Gastrocnemius medialis (tissue), 4 donors: Measurements from ENCODE around the gene CHRNE. TPM values are rescaled to one million over a fixed set of nuclear protein-coding genes. Genes with fewer than 3 reads are reported as not detected.

Source experiments
- ATAC-seq, 2 donors: fragments of 150-250 bp; one replicate each; pipeline ENCODE4 v1.9.1; 2016
- DNase-seq, 2 donors: peaks; one replicate each; pipeline ENCODE4 v3.0.0-alpha.2; 2019
- H3K27ac ChIP-seq, 4 donors: fragments of 200-600 bp; sonication (generic); 1 replicate in 1 of 4; 2 replicates in 3 of 4; pipeline ENCODE4 v1.5.1; 2016 to 2018; ENCODE audit warnings: mild to moderate bottlenecking in 2 of 4, moderate library complexity in 1 of 4
- H3K27me3 ChIP-seq, 3 donors: fragments of 200-600 bp; sonication (generic) in 2 of 3; 1 replicate in 1 of 3; 2 replicates in 2 of 3; pipeline versions ENCODE4 v1.5.1 to v1.6.0; 2016 to 2019; ENCODE audit warnings: mild to moderate bottlenecking in 1 of 3, moderate library complexity in 1 of 3
- H3K36me3 ChIP-seq, 2 donors: fragments of 200-600 bp; sonication (generic) in 1 of 2; one replicate each; pipeline ENCODE4 v1.5.1; 2017 to 2018
- H3K4me1 ChIP-seq, 2 donors: fragments of 200-600 bp; sonication (generic) in 1 of 2; one replicate each; pipeline ENCODE4 v1.5.1; 2016 to 2017; ENCODE audit warnings: mild to moderate bottlenecking in 2 of 2
- H3K4me3 ChIP-seq, 4 donors: fragments of 200-600 bp; sonication (generic) in 3 of 4; 1 replicate in 1 of 4; 2 replicates in 3 of 4; pipeline ENCODE4 v1.5.1; 2016 to 2019; ENCODE audit warnings: mild to moderate bottlenecking in 2 of 4
- H3K9me3 ChIP-seq, 3 donors: fragments of 200-600 bp; sonication (generic) in 2 of 3; 1 replicate in 1 of 3; 2 replicates in 2 of 3; pipeline ENCODE4 v1.5.1; 2016 to 2019
- CTCF ChIP-seq, 5 experiments: fragments of 450-650 bp in 3 of 5; fragments of 200-600 bp in 2 of 5; sonication (generic) in 2 of 5; IDR thresholded peaks in 4 of 5; conservative IDR thresholded peaks in 1 of 5; 1 replicate in 4 of 5; 2 replicates in 1 of 5; pipeline ENCODE4 v1.5.1; 2016 to 2019; ENCODE audit warnings: antibody characterized with exemption in 5 of 5, mild to moderate bottlenecking in 3 of 5, moderate library complexity in 3 of 5
- POLR2A ChIP-seq, 2 donors: fragments of 450-650 bp; IDR thresholded peaks; one replicate each; pipeline ENCODE4 v1.6.1; 2017; ENCODE audit warnings: antibody characterized with exemption in 2 of 2, mild to moderate bottlenecking in 2 of 2, moderate library complexity in 2 of 2
- in situ Hi-C, 4 donors: fragments of 200-750 bp; cut with MboI; loops; one replicate each; pipeline versions ENCODE4 v1.15.0 to v1.8.0; 2017; ENCODE audit warnings: low sequenced_read_pairs in 4 of 4
- intact Hi-C: fragments of 100-400 bp; cut with DNase I; formaldehyde crosslinking; loops from one replicate; pipeline ENCODE4 v1.15.1; 2023; ENCODE audit warnings: low total_unique reads
- total RNA-seq, 4 donors: library from RNA; depleted of rRNA; stranded (reverse); fragments of >200 nt; gene quantifications; one replicate each; pipeline versions ENCODE4 v1.1.0 to v1.2.3, GENCODE V29; 2016

CHRNE gene
- total RNA-seq, 4 donors from 2014 or later: 0.33 to 1.9 (median 0.52) TPM; not detected in 1

GRCh38 chr17:4935650-4936049 is 32.8 kb upstream of the CHRNE start:
- Histone ChIP-seq H3K4me1 (peaks cover 32 to 41% of the 10 kb centered on the region in 2 donors), H3K27ac (peak overlapping the region in 2 of 4 donors; percentile 57 to 94), H3K27me3 (no peaks in the 10 kb centered on the region), H3K9me3 (no peaks in the 10 kb centered on the region), H3K4me3 (no peak overlapping the region), H3K36me3 (peaks cover 0 to 17% of the 10 kb centered on the region in 2 donors)
- DNase-seq: no peak
- intact Hi-C loops: no loop called here
- no peak for ATAC-seq
- TF ChIP-seq CTCF (IDR thresholded peaks at IDR 0.05 in 4 of 5, conservative IDR thresholded peaks at IDR 0.05 in 1 of 5) (no peak), POLR2A (IDR thresholded peaks at IDR 0.05) (no peak)
- in situ Hi-C loops: loop anchor here in 1 of 4 donors (5.0 kb wide), 1 partner anchor 47 kb away; no protein-coding TSS in a partner anchor

GRCh38 chr17:4934173-4934979 is 31.5 kb upstream of the CHRNE start:
- DNase-seq (no peak), ATAC-seq (no peak)
- Histone ChIP-seq H3K4me3 (no peak overlapping the region), H3K27ac (peak overlapping the region in 3 of 4 donors; percentile 14 to 48 (median 36)), H3K27me3 (no peaks in the 10 kb centered on the region), H3K4me1 (peaks cover 32 to 40% of the 10 kb centered on the region in 2 donors), H3K9me3 (no peaks in the 10 kb centered on the region), H3K36me3 (peaks cover 0 to 17% of the 10 kb centered on the region in 2 donors)
- intact Hi-C loops: no loop called here
- TF ChIP-seq POLR2A (IDR thresholded peaks at IDR 0.05): no peak
- TF ChIP-seq CTCF (IDR thresholded peaks at IDR 0.05 in 4 of 5, conservative IDR thresholded peaks at IDR 0.05 in 1 of 5): no peak
- in situ Hi-C loops: no loop called here

DNA sequence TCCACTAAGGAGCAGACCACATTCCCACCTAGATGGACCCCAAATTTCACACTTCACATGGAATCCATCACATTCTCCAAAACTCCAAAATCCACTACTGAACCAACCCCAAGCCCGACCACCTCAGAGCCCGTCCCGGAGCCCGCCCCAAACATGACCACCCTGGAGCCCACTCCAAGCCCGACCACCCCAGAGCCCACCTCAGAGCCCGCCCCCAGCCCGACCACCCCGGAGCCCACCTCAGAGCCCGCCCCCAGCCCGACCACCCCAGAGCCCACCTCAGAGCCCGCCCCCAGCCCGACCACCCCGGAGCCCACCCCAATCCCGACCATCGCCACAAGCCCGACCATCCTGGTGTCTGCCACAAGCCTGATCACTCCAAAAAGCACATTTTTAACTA is 30.7 kb upstream of the CHRNE start:
- TF ChIP-seq CTCF (IDR thresholded peaks at IDR 0.05 in 4 of 5, conservative IDR thresholded peaks at IDR 0.05 in 1 of 5) (no peak), POLR2A (IDR thresholded peaks at IDR 0.05) (no peak)
- peaks cover 25 to 32% of the 10 kb centered on the region in 2 donors for H3K4me1 ChIP-seq
- intact Hi-C loops: no loop called here
- no peaks in the 10 kb centered on the region for H3K27me3 ChIP-seq
- in situ Hi-C loops: no loop called here
- DNase-seq (no peak), ATAC-seq (no peak)
- H3K36me3 ChIP-seq: peaks cover 0 to 17% of the 10 kb centered on the region in 2 donors
- no peak overlapping the region for H3K4me3 ChIP-seq
- H3K9me3 ChIP-seq: no peaks in the 10 kb centered on the region
- peak overlapping the region in 1 of 4 donors; percentile 48 for H3K27ac ChIP-seq

GRCh38 chr17:4932756-4933155 is 29.9 kb upstream of the CHRNE start:
- Histone ChIP-seq H3K9me3 (no peaks in the 10 kb centered on the region), H3K36me3 (peaks cover 0 to 10% of the 10 kb centered on the region in 2 donors), H3K27me3 (no peaks in the 10 kb centered on the region), H3K27ac (no peak overlapping the region), H3K4me3 (no peak overlapping the region), H3K4me1 (peaks cover 16 to 23% of the 10 kb centered on the region in 2 donors)
- DNase-seq (no peak), ATAC-seq (no peak)
- in situ Hi-C loops: no loop called here
- intact Hi-C loops: no loop called here
- no peak for TF ChIP-seq POLR2A (IDR thresholded peaks at IDR 0.05)
- TF ChIP-seq CTCF (IDR thresholded peaks at IDR 0.05 in 4 of 5, conservative IDR thresholded peaks at IDR 0.05 in 1 of 5): no peak
